ENCODE data around the gene TMEM53. TPM values are rescaled to one million over a fixed set of nuclear protein-coding genes. Genes with fewer than 3 reads are reported as not detected.
"Not testable (repeated sequence)": the region's sequence is repeated elsewhere in the genome, so short reads cannot be mapped to it uniquely, and the experiment has no call there.

The TMEM53 gene
- total and polyA plus RNA-seq, 9 donors, result 4.1 to 17.9 (median 11.4) TPM

GRCh38 chr1:44700573-44700972 lies 26.3 kb upstream of the TMEM53 start:
- no peak for DNase-seq
- TF ChIP-seq POLR2A (IDR thresholded peaks at IDR 0.05), result no peak
- TF ChIP-seq, protein P1, sequence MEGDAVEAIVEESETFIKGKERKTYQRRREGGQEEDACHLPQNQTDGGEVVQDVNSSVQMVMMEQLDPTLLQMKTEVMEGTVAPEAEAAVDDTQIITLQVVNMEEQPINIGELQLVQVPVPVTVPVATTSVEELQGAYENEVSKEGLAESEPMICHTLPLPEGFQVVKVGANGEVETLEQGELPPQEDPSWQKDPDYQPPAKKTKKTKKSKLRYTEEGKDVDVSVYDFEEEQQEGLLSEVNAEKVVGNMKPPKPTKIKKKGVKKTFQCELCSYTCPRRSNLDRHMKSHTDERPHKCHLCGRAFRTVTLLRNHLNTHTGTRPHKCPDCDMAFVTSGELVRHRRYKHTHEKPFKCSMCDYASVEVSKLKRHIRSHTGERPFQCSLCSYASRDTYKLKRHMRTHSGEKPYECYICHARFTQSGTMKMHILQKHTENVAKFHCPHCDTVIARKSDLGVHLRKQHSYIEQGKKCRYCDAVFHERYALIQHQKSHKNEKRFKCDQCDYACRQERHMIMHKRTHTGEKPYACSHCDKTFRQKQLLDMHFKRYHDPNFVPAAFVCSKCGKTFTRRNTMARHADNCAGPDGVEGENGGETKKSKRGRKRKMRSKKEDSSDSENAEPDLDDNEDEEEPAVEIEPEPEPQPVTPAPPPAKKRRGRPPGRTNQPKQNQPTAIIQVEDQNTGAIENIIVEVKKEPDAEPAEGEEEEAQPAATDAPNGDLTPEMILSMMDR (IDR thresholded peaks at IDR 0.05), result no peak
- TF ChIP-seq EP300 (IDR thresholded peaks at IDR 0.05), result no peak

GRCh38 chr1:44699375-44699774 lies 25.1 kb upstream of the TMEM53 start:
- 82 to 98% (median 95%) methylated on average over 9 of the region's 9 CpGs for WGBS, 3 donors
- DNase-seq; H3K27ac ChIP-seq; H3K4me1 ChIP-seq (ENCODE audit: insufficient read depth); H3K9me3 ChIP-seq; H3K4me3 ChIP-seq; H3K36me3 ChIP-seq; H3K27me3 ChIP-seq; intact Hi-C loops (cut with DNase I): not testable (repeated sequence)

More at GRCh38 chr1:44700573-44700972, 26.3 kb upstream of the TMEM53 start:
- no peak overlapping the region for H3K4me3 ChIP-seq
- no peak overlapping the region for H3K27ac ChIP-seq
- no peaks in the 10 kb centered on the region for H3K9me3 ChIP-seq
- no peaks in the 10 kb centered on the region for H3K36me3 ChIP-seq
- no peaks in the 10 kb centered on the region for H3K4me1 ChIP-seq (ENCODE audit: insufficient read depth)
- WGBS, 3 donors, result 87 to 100% (median 97%) methylated on average over 1 of the region's 1 CpG
- H3K27me3 ChIP-seq, result no peaks in the 10 kb centered on the region
- intact Hi-C loops (cut with DNase I), result no loop called here

GRCh38 chr1:44698138-44698537 lies 23.9 kb upstream of the TMEM53 start:
- DNase-seq, result no peak
- 89 to 100% (median 97%) methylated on average over 3 of the region's 3 CpGs for WGBS, 3 donors

DNA sequence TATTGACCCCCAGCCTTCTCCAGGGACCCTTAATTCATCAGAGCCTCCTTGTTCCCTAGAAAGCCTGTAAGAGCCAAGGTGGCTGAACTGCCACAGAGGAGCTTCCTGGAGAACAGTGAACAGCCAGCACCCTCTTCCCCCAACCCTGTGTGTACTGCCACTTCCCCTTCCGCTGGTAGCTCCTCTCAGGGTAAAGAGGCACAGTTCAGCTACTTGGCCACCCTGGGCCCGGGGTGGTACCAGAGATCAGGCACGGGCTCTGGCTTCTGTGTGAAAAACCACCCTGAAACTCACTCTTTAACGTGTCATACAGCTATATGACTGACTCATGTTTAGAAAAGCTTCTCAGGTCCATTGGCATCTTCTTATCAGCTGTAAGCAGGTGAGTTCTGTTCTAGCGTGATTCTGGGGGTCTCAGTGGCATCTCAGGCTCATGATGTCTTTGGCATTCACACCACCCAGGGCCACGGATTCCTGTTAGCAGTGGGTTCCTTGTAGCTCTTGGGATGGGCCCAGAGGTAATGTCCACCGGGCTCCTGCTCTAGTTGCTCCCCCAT lies 22.6 kb upstream of the TMEM53 start:
- Histone ChIP-seq H3K36me3 (no peaks in the 10 kb centered on the region), H3K9me3 (no peaks in the 10 kb centered on the region), H3K27ac (no peak overlapping the region), H3K4me1 (ENCODE audit: insufficient read depth) (no peaks in the 10 kb centered on the region), H3K4me3 (no peak overlapping the region), H3K27me3 (no peaks in the 10 kb centered on the region)
- intact Hi-C loops (cut with DNase I), result no loop called here
- 85 to 89% (median 85%) methylated on average over 7 of the region's 7 CpGs for WGBS, 3 donors
- DNase-seq, result no peak
- TF ChIP-seq EP300 (IDR thresholded peaks at IDR 0.05), result no peak
- TF ChIP-seq POLR2A (IDR thresholded peaks at IDR 0.05), result no peak
- TF ChIP-seq, protein P1 (IDR thresholded peaks at IDR 0.05), result no peak

More at GRCh38 chr1:44698138-44698537, 23.9 kb upstream of the TMEM53 start:
- Histone ChIP-seq H3K36me3 (no peaks in the 10 kb centered on the region), H3K4me3 (no peak overlapping the region), H3K9me3 (no peaks in the 10 kb centered on the region), H3K27ac (no peak overlapping the region), H3K4me1 (ENCODE audit: insufficient read depth) (no peaks in the 10 kb centered on the region), H3K27me3 (no peaks in the 10 kb centered on the region)
- TF ChIP-seq, protein P1 (IDR thresholded peaks at IDR 0.05), result no peak
- intact Hi-C loops (cut with DNase I), result no loop called here

DNA sequence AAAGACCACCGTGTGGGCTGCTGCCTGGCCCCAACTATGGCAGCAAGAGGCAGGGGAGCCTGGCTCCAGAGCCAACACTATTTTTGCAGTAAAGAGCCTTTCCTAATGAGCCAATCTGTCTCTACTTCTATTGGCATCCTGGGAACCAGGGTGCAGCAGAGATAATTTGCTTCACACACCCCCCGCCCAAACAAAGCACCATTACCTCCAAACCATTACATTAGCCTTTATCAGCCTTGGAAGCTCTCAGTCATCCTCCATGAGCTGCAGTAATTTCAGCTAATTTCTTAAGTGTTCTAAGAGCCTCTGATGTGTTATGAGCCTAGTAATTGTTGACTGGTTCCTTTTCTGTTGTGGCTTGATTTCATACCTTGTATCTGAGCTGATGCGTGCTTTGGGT lies 21.8 kb upstream of the TMEM53 start:
- H3K9me3 ChIP-seq, result no peaks in the 10 kb centered on the region
- no peaks in the 10 kb centered on the region for H3K4me1 ChIP-seq (ENCODE audit: insufficient read depth)
- no peak overlapping the region for H3K4me3 ChIP-seq
- no peak overlapping the region for H3K27ac ChIP-seq
- intact Hi-C loops (cut with DNase I), result no loop called here
- H3K36me3 ChIP-seq, result no peaks in the 10 kb centered on the region
- no peaks in the 10 kb centered on the region for H3K27me3 ChIP-seq
- no peak for DNase-seq
- 90 to 91% (median 90%) methylated on average over 3 of the region's 3 CpGs for WGBS, 3 donors
- TF ChIP-seq EP300 (IDR thresholded peaks at IDR 0.05), result no peak
- TF ChIP-seq, protein P1 (IDR thresholded peaks at IDR 0.05), result no peak

Data from ovary (tissue), 9 donors.